Subcutaneous abdominal adipose tissue (tissue), 5 donors: ENCODE measurements around the gene EMILIN2.
"Not testable (repeated sequence)": the region's sequence is repeated elsewhere in the genome, so short reads cannot be mapped to it uniquely, and the experiment has no call there.

ENCODE experiments used
- H3K27ac ChIP-seq: one replicate; pipeline ENCODE4 v1.7.0; 2013; ENCODE audit warnings: low read depth, mild to moderate bottlenecking, inconsistent platforms, low read length, moderate library complexity
- H3K27me3 ChIP-seq, 5 donors: one replicate each; pipeline ENCODE4 v1.7.0; 2013; ENCODE audit warnings: low read length in 5 of 5, inconsistent platforms in 1 of 5; ENCODE audit not compliant: control insufficient read depth in 5 of 5, insufficient read depth in 4 of 5
- H3K36me3 ChIP-seq, 5 donors: one replicate each; pipeline ENCODE4 v1.7.0; 2013; ENCODE audit warnings: low read length in 5 of 5; ENCODE audit not compliant: control insufficient read depth in 5 of 5, insufficient read depth in 5 of 5
- H3K4me1 ChIP-seq, 5 donors: one replicate each; pipeline ENCODE4 v1.7.0; 2013; ENCODE audit warnings: low read length in 5 of 5, mild to moderate bottlenecking in 3 of 5, moderate library complexity in 1 of 5; ENCODE audit not compliant: control insufficient read depth in 5 of 5, insufficient read depth in 5 of 5
- H3K4me3 ChIP-seq, 5 donors: one replicate each; pipeline ENCODE4 v1.7.0; 2013; ENCODE audit warnings: low read length in 5 of 5, low read depth in 1 of 5
- H3K9ac ChIP-seq, 5 donors: one replicate each; pipeline ENCODE4 v1.7.0; 2013; ENCODE audit warnings: low read length in 5 of 5, mild to moderate bottlenecking in 4 of 5, moderate library complexity in 3 of 5
- H3K9me3 ChIP-seq, 5 donors: one replicate each; pipeline ENCODE4 v1.7.0; 2013; ENCODE audit warnings: low read length in 5 of 5; ENCODE audit not compliant: control insufficient read depth in 5 of 5
- donor health status: healthy.
- donor health status: healthy.
- donor health status: healthy.
- donor health status: healthy.
- donor health status: healthy.

Gene EMILIN2

DNA sequence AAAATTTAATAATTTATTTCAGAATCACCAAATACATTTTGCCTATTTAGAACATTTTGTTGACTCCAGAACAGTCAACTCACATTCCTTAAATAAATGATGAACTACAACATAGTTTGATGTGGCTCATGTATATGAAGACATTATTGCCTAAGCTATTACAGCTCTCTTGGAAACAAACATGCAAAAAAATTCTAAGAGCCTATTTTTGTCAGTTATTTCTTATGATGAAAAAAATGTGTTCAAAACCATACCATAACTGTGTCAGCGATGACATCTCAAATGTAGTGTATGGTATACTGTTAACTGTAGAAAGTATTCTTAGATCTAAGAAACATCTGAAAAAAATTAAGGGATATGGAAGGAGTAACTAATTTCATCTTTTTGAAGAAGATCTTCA is 6.3 kb upstream of the EMILIN2 start:
- Histone ChIP-seq H3K36me3 (no peaks in the 10 kb centered on the region), H3K27me3 (peaks cover 0 to 7% (median 0%) of the 10 kb centered on the region in 5 donors), H3K4me1 (peaks cover 0 to 13% (median 2%) of the 10 kb centered on the region in 5 donors), H3K9ac (no peak overlapping the region), H3K4me3 (no peak overlapping the region), H3K9me3 (peaks cover 0 to 10% (median 4%) of the 10 kb centered on the region in 5 donors), H3K27ac (no peak overlapping the region)

DNA sequence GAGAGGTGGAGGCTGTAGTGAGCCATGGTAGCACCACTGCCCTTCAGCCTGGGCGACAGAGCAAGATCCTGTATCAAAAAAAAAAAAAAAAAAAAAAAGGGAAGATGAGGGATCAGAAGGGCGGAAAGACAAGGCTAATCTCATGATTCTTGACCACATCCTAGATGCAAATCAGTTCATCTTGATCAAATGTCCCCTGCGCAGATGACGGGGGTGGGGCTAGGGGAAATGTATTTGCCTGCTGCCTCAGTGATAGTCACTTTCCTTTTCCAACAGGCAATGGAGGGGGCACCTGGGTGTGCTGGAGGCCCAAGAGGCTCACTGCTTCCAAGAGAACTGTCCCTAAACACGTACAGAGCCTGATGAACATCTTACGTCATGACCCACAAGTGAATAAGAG is 3.7 kb upstream of the EMILIN2 start:
- H3K27me3 ChIP-seq = peaks cover 0 to 20% (median 9%) of the 10 kb centered on the region in 5 donors

DNA sequence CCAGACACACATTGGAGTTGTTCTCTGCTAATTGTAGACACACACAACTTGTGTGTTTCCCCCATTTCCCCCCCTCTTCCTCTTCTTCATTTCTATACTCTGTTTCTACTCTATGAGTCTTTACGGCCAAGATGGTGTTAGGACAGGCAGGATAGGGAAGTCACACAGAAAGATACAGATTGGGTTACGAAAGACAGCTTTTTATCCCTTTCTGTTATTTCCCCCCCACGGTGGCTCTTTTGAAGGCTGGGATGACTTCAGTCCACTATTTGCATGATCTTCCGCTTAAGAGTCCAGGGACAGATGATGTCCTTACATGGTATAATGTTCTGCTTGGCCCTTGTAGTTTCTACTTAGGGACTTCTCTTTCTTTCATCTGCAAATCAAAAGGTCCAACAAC is 1.6 kb upstream of the EMILIN2 start:
- H3K27me3 ChIP-seq = peaks cover 0 to 30% (median 13%) of the 10 kb centered on the region in 5 donors
- peaks cover 0 to 45% (median 23%) of the 10 kb centered on the region in 5 donors for H3K4me1 ChIP-seq
- H3K36me3 ChIP-seq = no peaks in the 10 kb centered on the region
- no peaks in the 10 kb centered on the region for H3K9me3 ChIP-seq
- no peak overlapping the region for H3K4me3 ChIP-seq
- H3K9ac ChIP-seq = no peak overlapping the region
- no peak overlapping the region for H3K27ac ChIP-seq

More for the DNA sequence above, 3.7 kb upstream of the EMILIN2 start:
- peaks cover 0 to 35% (median 18%) of the 10 kb centered on the region in 5 donors for H3K4me1 ChIP-seq
- H3K4me3 ChIP-seq = no peak overlapping the region
- H3K27ac ChIP-seq = no peak overlapping the region
- no peaks in the 10 kb centered on the region for H3K9me3 ChIP-seq
- no peaks in the 10 kb centered on the region for H3K36me3 ChIP-seq
- no peak overlapping the region for H3K9ac ChIP-seq

DNA sequence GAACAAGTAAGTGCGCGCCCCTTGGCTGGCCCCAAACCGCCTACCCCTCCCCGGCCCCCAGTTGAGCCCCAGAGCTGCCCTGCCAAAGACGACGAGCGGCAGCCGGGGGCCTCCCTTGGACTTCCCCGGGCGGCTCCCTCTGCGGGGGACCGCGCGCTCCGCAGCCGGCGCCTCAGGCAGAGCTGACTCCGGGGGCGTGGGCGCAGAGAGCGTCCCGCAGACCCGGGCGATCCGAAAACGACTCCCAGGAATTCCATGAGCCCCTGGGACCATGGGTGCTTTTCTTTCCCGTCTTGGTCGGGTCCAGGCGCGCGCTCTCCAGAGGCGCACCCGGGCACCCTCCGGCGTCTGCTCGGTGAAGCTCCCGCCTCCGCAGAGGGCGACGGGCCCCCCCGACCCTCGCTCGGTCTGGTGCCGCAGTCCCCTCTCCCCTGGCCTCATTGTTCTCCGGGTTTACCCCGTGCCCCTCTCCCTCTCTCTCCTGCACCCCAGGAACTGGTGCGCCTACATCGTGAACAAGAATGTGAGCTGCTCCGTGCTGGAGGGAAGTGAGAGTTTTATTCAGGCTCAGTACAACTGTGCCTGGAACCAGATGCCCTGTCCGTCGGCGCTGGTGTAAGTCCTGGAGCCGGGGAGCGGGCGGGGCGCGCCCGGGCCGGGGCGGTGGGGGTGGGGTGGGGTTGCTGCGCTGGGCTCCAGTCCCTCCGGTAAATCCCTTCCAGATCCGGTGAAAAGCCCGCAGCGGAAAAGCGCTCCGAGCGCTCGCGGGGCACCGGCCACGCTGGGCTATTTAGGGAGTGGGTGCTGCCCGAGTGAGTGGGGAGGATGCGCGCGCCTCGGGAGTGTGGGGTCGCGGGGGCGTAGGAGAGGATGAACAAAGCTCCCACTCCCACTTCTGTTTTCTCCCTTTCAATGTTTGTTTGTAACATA is 776 bp downstream of the EMILIN2 start:
- Histone ChIP-seq H3K4me1 (peaks cover 0 to 45% (median 23%) of the 10 kb centered on the region in 5 donors), H3K9me3 (no peaks in the 10 kb centered on the region), H3K36me3 (peaks cover 0 to 2% (median 0%) of the 10 kb centered on the region in 5 donors), H3K27me3 (peaks cover 0 to 30% (median 13%) of the 10 kb centered on the region in 5 donors), H3K4me3 (peak overlapping the region; percentile 67 to 75 (median 72)), H3K9ac (peak overlapping the region in 4 of 5 donors; percentile 64 to 71 (median 67)), H3K27ac (peak overlapping the region; percentile 65)

DNA sequence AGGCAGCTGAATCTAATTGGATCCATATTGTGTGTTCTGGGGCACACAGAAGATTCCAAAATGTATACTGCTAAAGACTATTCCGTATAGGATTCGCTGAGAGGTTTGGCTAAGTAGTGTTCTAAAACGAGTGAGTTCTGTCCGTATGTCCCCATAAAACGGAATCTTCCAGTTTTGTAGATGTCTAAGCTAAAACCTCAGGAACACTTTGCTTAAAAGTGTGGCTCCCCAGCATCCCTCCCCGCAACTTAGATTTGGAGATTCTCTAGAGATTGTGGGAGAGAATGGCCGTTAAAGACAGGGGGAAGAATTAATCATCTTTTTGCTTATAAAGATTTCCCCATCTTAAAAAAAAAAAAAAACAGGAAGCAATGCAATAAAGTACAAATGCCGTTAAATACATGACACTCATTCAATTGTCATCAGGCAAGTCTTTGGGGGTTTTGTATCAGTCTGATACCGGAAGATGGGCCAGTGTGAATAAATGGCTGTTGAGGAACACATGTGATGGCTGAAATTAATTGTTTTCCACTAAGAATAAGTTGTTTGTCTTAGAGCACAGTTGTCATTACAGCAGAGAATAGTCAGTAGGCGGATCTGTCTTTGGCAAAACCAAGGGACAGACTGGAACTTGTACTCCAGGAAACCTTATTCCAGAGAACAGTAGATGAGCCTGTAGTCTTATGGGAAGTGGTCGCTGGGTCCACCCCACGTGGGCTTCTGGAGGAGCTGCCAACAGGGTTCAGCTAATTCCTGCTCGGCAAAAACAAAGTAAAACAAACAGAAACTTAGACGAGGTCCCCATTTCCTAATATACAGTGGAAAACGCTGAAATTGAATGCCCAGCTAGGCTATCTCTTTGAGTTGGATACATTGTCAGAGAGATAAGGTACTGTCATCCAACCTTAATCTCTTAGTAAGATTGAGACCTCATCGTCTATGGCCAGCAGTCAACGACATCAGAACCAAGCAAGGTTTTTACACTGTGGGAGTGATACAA is 1.7 kb downstream of the EMILIN2 start:
- Histone ChIP-seq H3K27me3 (peaks cover 0 to 30% (median 13%) of the 10 kb centered on the region in 5 donors), H3K36me3 (peaks cover 0 to 5% (median 2%) of the 10 kb centered on the region in 5 donors), H3K9ac (peak overlapping the region in 2 of 5 donors; percentile 35 to 36), H3K27ac (peak overlapping the region; percentile 40), H3K9me3 (no peaks in the 10 kb centered on the region), H3K4me1 (peaks cover 0 to 42% (median 23%) of the 10 kb centered on the region in 5 donors), H3K4me3 (peak overlapping the region; percentile 59 to 73 (median 70))

DNA sequence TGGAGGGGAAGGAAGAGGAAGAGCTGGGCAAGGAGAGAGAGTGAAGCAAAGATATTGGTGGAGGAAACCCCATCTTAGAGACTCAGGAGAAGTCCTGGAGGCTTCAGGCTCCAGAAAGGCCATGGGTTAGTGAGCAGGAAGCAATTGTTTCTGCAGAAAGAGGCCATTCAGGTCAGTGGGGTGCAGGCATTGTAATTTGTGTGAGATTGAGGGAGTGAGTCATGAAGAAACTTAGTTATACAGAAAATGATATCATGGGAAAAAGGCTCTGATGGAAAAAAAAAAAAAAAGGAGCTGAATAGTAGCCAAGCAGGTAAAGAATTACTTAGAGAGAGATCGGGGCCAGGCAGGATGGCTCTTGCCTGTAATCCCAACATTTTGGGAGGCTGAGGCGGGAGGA is 4.0 kb downstream of the EMILIN2 start:
- H3K27me3 ChIP-seq = peaks cover 0 to 22% (median 13%) of the 10 kb centered on the region in 5 donors
- H3K9me3 ChIP-seq = no peaks in the 10 kb centered on the region
- no peak overlapping the region for H3K27ac ChIP-seq
- H3K36me3 ChIP-seq = peaks cover 0 to 6% (median 2%) of the 10 kb centered on the region in 5 donors
- H3K4me1 ChIP-seq = peaks cover 4 to 45% (median 43%) of the 10 kb centered on the region in 5 donors
- H3K4me3 ChIP-seq = no peak overlapping the region
- no peak overlapping the region for H3K9ac ChIP-seq

DNA sequence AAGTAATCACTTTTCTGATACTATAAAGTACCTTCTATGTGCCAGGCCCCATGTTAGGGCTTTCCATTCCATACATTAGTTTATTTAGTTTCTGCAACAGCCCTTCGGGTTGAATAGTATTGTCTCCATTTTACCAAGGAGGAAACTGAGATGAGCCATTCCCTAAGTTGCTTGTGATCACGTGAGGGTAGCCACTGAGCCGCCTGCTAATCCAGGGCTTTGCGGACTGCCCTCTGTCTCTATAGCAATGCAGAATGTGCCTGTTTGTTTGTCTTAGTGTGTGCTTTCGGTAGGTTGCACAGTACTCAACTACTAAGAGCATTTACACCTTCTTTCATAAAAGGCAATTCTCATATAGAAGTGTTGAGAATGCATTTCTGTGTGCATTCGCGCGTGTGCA is 5.0 kb downstream of the EMILIN2 start:
- Histone ChIP-seq H3K27ac (no peak overlapping the region), H3K4me3 (no peak overlapping the region), H3K27me3 (peaks cover 0 to 14% (median 11%) of the 10 kb centered on the region in 5 donors), H3K4me1 (peaks cover 4 to 45% (median 42%) of the 10 kb centered on the region in 5 donors), H3K9me3 (no peaks in the 10 kb centered on the region), H3K36me3 (peaks cover 0 to 6% (median 2%) of the 10 kb centered on the region in 5 donors), H3K9ac (no peak overlapping the region)

DNA sequence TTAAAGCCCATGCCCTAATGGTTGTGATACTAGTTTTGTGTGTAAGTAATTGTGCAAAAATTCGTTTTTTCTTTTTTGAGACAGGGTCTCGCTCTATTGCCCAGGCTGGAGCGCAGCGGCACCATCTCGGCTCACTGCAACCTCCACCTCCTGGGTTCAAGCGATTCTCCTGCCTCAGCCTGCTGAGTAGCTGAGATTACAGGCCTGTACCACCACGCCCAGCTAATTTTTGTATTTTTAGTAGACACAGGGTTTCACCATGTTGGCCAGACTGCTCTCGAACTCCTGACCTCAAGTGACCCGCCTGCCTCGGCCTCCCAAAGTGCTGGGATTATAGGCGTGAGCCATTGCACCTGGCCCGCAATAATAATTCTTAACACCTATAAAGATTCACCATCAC is 5.7 kb downstream of the EMILIN2 start:
- not testable (repeated sequence) for H3K4me3 ChIP-seq, H3K9me3 ChIP-seq, H3K27ac ChIP-seq, H3K9ac ChIP-seq, H3K36me3 ChIP-seq
- Histone ChIP-seq H3K4me1 (peaks cover 6 to 47% (median 42%) of the 10 kb centered on the region in 5 donors), H3K27me3 (peaks cover 0 to 15% (median 10%) of the 10 kb centered on the region in 5 donors)

DNA sequence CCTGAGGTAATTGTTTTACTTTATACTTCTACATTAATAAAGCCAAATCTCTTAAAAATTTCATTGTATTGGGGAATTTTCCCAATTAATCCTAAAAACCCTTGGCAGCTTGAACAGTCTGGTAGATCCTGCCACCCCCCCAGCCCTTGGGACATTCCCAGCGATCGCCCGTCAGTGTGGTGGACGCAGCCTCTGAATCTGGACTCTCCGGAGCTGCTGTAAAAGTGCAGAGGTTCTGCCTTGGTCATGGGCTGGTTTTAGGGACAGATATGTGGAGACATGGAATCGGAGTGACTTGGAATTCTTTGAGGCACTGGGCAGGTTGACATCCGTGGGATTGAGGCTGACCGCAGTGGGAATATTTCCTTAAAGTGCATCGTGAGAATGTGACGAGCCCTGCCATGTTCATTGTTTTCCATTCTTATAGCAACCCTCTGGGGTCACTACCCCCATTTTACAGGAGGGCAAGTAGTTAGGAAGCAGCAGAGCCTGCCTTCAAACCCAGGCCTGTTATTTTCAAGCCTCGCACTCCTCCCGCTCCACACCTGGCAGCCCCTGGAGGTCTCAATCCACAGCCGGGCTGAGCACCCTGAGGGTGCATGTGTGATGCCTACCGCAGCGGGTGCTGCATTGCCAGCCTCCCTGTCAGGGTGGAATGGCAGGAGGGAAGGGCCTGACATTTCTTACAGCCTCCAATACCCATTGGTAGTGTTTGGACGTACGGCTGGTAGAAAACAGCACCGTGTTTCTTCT is 6.5 kb downstream of the EMILIN2 start:
- H3K4me3 ChIP-seq = no peak overlapping the region
- H3K36me3 ChIP-seq = peaks cover 0 to 6% (median 2%) of the 10 kb centered on the region in 5 donors
- peaks cover 10 to 53% (median 42%) of the 10 kb centered on the region in 5 donors for H3K4me1 ChIP-seq
- H3K9me3 ChIP-seq = no peaks in the 10 kb centered on the region
- H3K27me3 ChIP-seq = peaks cover 0 to 12% (median 7%) of the 10 kb centered on the region in 5 donors
- no peak overlapping the region for H3K27ac ChIP-seq
- H3K9ac ChIP-seq = no peak overlapping the region
